Activated CD8-positive, alpha-beta T cell treated with anti-CD3 and anti-CD28 coated beads for 36 hours (primary cell): Measurements from ENCODE around the gene IL4R. TPM values are rescaled to one million over a fixed set of nuclear protein-coding genes. Genes with fewer than 3 reads are reported as not detected.

ENCODE experiments used
- ATAC-seq: fragments of 200-7000 bp; cut with Tn5 transposase; one replicate; pipeline ENCODE4 v1.10.0; 2021; ENCODE audit warnings: mild to moderate bottlenecking, moderate library complexity
- CTCF ChIA-PET: fragments of 350-600 bp; sonication (Branson Sonifier 250); formaldehyde crosslinking; loops from one replicate; lab custom pipeline; 2021; ENCODE audit warnings: antibody characterized with exemption; lab: Charles Lee
- POLR2A ChIA-PET: fragments of 350-600 bp; sonication (Branson Sonifier 250); formaldehyde crosslinking; loops from one replicate; lab custom pipeline; 2021; ENCODE audit warnings: antibody characterized with exemption; lab: Charles Lee
- DNase-seq: peaks from one replicate; pipeline ENCODE4 v3.0.0-alpha.2; 2020
- H3K27ac Mint-ChIP-seq: one replicate; pipeline ENCODE4 v1.8.0; 2021; ENCODE audit warnings: mild to moderate bottlenecking, mixed read lengths
- H3K27me3 Mint-ChIP-seq: one replicate; pipeline ENCODE4 v1.8.0; 2021; ENCODE audit warnings: mixed read lengths
- H3K36me3 Mint-ChIP-seq: one replicate; pipeline ENCODE4 v1.8.0; 2021; ENCODE audit warnings: low read depth, mixed read lengths
- H3K4me1 Mint-ChIP-seq: one replicate; pipeline ENCODE4 v1.8.0; 2021; ENCODE audit warnings: low read depth, mixed read lengths
- H3K4me3 Mint-ChIP-seq: one replicate; pipeline ENCODE4 v1.8.0; 2021; ENCODE audit warnings: mild to moderate bottlenecking, moderate library complexity, mixed read lengths
- H3K9me3 Mint-ChIP-seq: one replicate; pipeline ENCODE4 v1.8.0; 2021; ENCODE audit warnings: mixed read lengths
- intact Hi-C: fragments of 100-400 bp; cut with micrococcal nuclease; formaldehyde crosslinking; loops from one replicate; pipeline ENCODE4 v1.10.0; 2022
- total RNA-seq, 2 experiments: library from RNA; stranded (reverse); gene quantifications; one replicate each; pipeline ENCODE4 v1.2.3, GENCODE V29; 2021
- TF ChIP-seq, protein P1 (sequence below): fragments of 200-600 bp; IDR thresholded peaks from one replicate; pipeline ENCODE4 v1.8.0; 2022; ENCODE audit warnings: antibody characterized with exemption, mild to moderate bottlenecking

IL4R gene
- total RNA-seq, 2 experiments from 2014 or later = 236 to 245 TPM

DNA sequence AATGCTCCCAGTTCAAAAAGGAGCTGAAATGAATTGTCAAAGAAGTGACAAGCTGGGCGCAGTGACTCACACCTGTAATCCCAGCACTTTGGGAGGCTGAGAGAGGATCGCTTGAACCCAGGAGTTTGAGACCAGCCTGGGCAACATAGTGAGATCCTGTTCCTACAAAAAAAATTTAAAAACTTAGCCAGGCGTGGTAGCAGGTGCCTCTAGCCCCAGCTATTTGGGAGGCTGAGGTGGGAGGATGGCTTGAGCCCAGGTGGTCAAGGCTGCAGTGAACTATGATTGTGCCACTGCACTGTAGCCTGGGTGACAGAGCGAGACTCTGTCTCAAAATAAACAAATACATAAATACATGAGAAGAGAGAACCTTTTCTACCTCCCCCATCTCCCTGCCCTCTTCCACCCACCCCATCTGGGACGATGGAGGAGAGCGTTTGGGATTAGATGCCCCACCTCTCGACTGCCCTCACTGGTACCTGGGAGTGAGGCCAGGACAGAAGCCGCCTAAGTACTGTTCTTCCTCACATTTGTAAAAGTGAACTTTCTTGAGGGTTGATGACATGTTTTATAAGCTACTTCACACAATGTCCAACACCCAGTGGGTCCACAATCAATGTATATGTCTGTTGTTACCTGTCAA, 2.4 kb downstream of the IL4R start:
- ChIA-PET POLR2A (interaction anchor here (0.6 to 13.3 kb wide), 16 partner anchors 11 to 109 kb away, joined by 3 to 257 read pairs (median 18); partner anchors contain the start of genes IL21R and NSMCE1), CTCF (interaction anchor here (0.9 to 9.7 kb wide), 13 partner anchors 26 to 161 kb away, joined by 3 to 203 read pairs (median 4); no protein-coding TSS in a partner anchor)
- Mint-ChIP-seq H3K27me3 (no peaks in the 10 kb centered on the region), H3K4me1 (peaks cover 46% of the 10 kb centered on the region), H3K4me3 (peak overlapping the region; percentile 89), H3K27ac (peak overlapping the region; percentile 98), H3K36me3 (peaks cover 67% of the 10 kb centered on the region), H3K9me3 (no peaks in the 10 kb centered on the region)
- ATAC-seq (no peak), DNase-seq (no peak)
- intact Hi-C loops = loop anchor here (5.0 kb wide), 1 partner anchor 44 kb away; no protein-coding TSS in a partner anchor
- TF ChIP-seq, protein P1, sequence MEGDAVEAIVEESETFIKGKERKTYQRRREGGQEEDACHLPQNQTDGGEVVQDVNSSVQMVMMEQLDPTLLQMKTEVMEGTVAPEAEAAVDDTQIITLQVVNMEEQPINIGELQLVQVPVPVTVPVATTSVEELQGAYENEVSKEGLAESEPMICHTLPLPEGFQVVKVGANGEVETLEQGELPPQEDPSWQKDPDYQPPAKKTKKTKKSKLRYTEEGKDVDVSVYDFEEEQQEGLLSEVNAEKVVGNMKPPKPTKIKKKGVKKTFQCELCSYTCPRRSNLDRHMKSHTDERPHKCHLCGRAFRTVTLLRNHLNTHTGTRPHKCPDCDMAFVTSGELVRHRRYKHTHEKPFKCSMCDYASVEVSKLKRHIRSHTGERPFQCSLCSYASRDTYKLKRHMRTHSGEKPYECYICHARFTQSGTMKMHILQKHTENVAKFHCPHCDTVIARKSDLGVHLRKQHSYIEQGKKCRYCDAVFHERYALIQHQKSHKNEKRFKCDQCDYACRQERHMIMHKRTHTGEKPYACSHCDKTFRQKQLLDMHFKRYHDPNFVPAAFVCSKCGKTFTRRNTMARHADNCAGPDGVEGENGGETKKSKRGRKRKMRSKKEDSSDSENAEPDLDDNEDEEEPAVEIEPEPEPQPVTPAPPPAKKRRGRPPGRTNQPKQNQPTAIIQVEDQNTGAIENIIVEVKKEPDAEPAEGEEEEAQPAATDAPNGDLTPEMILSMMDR = no peak

DNA sequence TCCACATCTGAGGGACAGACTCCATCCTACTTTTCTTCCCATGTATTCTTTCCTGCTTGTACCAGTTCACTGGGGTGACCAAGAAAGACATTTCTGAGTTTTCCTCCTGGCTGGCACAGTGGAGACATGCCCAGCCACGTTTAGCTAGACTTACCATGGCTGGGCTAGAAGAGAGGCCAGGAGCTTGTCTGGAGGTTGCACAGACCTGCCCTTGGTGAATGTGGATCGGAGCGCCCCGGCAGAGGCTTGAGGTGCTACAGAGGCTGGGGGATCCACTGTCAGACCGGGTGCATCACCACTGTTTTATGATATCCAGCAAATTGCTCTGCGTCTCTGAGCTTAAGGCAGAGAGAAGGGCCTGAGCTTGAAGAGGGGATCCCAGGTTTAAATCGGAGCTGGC, 3.5 kb downstream of the IL4R start:
- Mint-ChIP-seq H3K36me3 (peaks cover 78% of the 10 kb centered on the region), H3K27ac (peak overlapping the region; percentile 98), H3K9me3 (no peaks in the 10 kb centered on the region), H3K27me3 (no peaks in the 10 kb centered on the region), H3K4me1 (peaks cover 51% of the 10 kb centered on the region), H3K4me3 (peak overlapping the region; percentile 89)
- DNase-seq (peak; percentile 30), ATAC-seq (no peak)
- CTCF ChIA-PET = interaction anchor here (0.9 to 9.7 kb wide), 19 partner anchors 12 to 144 kb away, joined by 3 to 203 read pairs (median 4); no protein-coding TSS in a partner anchor
- TF ChIP-seq, protein P1 = no peak
- intact Hi-C loops = loop anchor here (5.0 kb wide), 1 partner anchor 45 kb away; no protein-coding TSS in a partner anchor
- POLR2A ChIA-PET = interaction anchor here (0.5 to 13.3 kb wide), 27 partner anchors 10 to 144 kb away, joined by 3 to 257 read pairs (median 4); partner anchors contain the start of genes IL21R and NSMCE1

DNA sequence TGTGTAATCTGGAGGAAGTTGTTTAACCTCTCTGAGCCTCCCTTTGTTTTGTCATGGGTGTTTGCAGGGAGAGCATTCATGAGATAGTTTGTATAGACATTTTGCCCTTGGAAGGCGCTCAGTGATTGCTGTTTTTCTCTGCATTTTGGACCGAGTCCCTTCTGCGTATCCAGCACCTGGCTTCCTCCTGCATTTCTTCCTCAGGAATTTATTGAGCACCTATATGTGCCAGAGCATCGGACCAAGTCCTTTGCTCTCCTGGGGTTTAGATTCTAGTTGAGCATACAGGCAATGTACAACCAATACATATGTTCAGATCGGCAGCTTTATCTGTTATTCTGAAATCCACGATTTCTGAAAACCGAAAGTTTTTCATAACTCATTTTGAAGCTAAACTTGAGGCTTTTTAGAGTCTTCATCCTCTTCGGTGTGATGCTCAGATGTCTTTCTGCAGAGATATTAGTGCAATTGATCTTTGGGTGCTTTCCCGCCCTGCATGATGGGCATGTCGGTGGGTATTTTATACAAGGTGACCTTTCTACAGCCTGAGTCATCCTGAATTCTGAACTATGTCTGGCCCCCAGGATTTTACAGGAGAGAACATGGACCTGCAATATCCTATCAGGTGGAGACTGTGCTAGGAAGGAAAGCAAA, 4.1 kb downstream of the IL4R start:
- peak; percentile 86 for DNase-seq
- POLR2A ChIA-PET = interaction anchor here (0.5 to 13.3 kb wide), 33 partner anchors 10 to 150 kb away, joined by 3 to 257 read pairs (median 4); partner anchors contain the start of genes IL21R and NSMCE1

DNA sequence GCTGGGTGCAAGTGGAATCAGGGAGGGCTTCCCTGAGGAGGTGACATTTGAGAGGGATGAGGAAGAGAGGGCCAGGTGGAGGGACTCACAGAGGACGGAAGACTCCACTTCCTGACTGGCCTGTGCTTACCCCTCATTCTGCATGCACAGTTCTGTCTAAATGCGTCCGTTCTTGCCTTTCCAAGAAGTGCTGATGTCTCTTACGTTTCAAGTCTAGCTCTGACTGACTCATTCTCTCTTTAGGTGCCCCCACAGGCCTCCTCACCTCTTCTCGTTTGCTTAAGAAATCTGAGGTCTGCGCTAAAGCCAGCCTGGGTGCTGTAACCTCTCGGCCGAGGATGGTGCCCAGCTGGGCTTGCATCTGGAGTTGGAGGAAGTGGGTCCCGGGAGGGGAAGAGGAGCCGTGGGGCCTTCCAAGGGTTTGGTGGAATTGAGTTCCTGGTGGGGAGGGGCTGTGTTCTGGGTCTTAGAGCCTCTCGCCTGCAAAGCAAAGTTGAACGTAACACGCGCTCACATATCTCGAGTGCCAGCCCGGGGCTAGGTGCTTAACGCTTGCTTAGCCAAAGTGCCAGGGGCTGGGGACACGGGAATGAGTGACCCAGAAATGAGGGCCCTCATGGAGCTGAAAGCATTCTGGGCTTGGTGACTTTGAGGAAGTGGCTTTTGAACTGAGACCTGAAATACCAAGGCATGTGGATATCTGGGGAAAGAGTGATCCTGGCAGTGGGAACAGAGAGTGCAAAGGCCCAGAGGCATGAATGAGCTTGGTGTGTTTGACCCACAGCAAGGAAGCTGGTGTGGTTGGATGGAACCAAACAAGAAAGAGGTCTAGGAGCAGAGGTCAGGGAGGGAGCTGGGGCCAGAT, 4.8 kb downstream of the IL4R start:
- ATAC-seq (peak; percentile 76), DNase-seq (peak; percentile 84)
- CTCF ChIA-PET = interaction anchor here (0.9 to 9.7 kb wide), 25 partner anchors 9 to 209 kb away, joined by 3 to 203 read pairs (median 4); partner anchors contain the start of gene IL21R
- POLR2A ChIA-PET = interaction anchor here (0.9 to 13.3 kb wide), 33 partner anchors 9 to 149 kb away, joined by 3 to 257 read pairs (median 4); partner anchors contain the start of genes IL21R and NSMCE1
- Mint-ChIP-seq H3K9me3 (no peaks in the 10 kb centered on the region), H3K27me3 (no peaks in the 10 kb centered on the region), H3K4me3 (peak overlapping the region; percentile 89), H3K27ac (peak overlapping the region; percentile 98), H3K4me1 (peaks cover 59% of the 10 kb centered on the region), H3K36me3 (peaks cover 91% of the 10 kb centered on the region)
- TF ChIP-seq, protein P1 = no peak
- intact Hi-C loops = loop anchor here (1.0 to 5.0 kb wide), 3 partner anchors 46 to 65 kb away; no protein-coding TSS in a partner anchor

More for the DNA sequence above, 4.1 kb downstream of the IL4R start:
- H3K27me3 Mint-ChIP-seq = no peaks in the 10 kb centered on the region
- H3K27ac Mint-ChIP-seq = peak overlapping the region; percentile 98
- H3K4me3 Mint-ChIP-seq = peak overlapping the region; percentile 89
- intact Hi-C loops = loop anchor here (1.0 to 5.0 kb wide), 3 partner anchors 46 to 65 kb away; no protein-coding TSS in a partner anchor
- CTCF ChIA-PET = interaction anchor here (0.9 to 9.7 kb wide), 22 partner anchors 10 to 208 kb away, joined by 3 to 203 read pairs (median 4); partner anchors contain the start of gene IL21R
- peaks cover 84% of the 10 kb centered on the region for H3K36me3 Mint-ChIP-seq
- peaks cover 53% of the 10 kb centered on the region for H3K4me1 Mint-ChIP-seq
- peak; percentile 48 for ATAC-seq
- TF ChIP-seq, protein P1 = no peak
- no peaks in the 10 kb centered on the region for H3K9me3 Mint-ChIP-seq
